ENCODE results near the gene PAPPA.

DNA sequence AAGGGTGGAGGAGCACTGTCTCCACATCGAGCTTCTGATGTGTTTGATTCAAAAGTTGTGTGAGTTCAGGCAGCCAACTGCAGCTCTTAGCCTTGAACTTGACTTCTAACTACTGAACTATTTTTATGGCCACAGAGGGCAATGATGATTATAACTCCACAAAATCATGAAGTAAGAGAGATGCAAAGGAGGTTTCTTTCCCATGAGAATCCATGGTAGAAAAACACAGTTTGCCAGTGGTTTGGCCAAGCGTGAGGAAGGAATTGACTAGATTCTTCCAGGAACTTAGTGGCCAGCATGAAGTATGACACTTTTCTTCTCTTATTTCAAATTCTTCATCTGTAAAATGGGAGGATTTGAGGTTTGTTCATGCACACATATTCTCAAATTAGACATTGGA, 43.2 kb downstream of the PAPPA start:
- TF ChIP-seq, protein P1, sequence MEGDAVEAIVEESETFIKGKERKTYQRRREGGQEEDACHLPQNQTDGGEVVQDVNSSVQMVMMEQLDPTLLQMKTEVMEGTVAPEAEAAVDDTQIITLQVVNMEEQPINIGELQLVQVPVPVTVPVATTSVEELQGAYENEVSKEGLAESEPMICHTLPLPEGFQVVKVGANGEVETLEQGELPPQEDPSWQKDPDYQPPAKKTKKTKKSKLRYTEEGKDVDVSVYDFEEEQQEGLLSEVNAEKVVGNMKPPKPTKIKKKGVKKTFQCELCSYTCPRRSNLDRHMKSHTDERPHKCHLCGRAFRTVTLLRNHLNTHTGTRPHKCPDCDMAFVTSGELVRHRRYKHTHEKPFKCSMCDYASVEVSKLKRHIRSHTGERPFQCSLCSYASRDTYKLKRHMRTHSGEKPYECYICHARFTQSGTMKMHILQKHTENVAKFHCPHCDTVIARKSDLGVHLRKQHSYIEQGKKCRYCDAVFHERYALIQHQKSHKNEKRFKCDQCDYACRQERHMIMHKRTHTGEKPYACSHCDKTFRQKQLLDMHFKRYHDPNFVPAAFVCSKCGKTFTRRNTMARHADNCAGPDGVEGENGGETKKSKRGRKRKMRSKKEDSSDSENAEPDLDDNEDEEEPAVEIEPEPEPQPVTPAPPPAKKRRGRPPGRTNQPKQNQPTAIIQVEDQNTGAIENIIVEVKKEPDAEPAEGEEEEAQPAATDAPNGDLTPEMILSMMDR (conservative IDR thresholded peaks at IDR 0.05; ENCODE audit: low read length) = no peak
- TF ChIP-seq EZH2phosphoT487 (IDR thresholded peaks at IDR 0.05; ENCODE audit: borderline replicate concordance) = no peak
